ENCODE data around the gene CLBA1.

The CLBA1 gene

DNA sequence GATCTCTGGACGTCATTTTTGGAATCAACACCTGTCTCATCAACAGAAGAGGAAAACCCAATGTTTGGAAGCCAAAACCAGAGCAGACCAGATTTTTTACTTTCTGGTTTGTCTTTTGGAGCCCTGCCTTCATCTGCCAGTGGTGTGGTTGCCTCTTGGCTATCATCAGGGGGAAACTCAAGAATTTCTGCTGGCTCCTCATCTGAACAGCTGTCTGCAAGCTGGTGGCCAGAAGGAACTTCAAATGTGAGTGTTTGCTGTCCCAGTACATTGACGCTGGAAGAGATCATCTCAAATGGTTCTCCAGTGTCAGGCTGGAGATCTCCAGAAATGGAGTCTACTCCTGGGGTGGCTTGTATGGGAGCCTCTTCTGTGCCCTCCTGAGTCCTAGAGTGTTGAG is 47.2 kb upstream of the CLBA1 start:
- no peak overlapping the region for H3K27ac Mint-ChIP-seq
- no peaks in the 10 kb centered on the region for H3K36me3 Mint-ChIP-seq (ENCODE audit: low read depth)
- H3K4me1 Mint-ChIP-seq = peaks cover 7% of the 10 kb centered on the region
- TF ChIP-seq CTCF (IDR thresholded peaks at IDR 0.05; ENCODE audit: unreplicated experiment in 3 of 3) = no peak
- H3K9me3 Mint-ChIP-seq = no peaks in the 10 kb centered on the region
- H3K27me3 Mint-ChIP-seq (ENCODE audit: low read depth) = peaks cover 47% of the 10 kb centered on the region
- no peak overlapping the region for H3K4me3 Mint-ChIP-seq

DNA sequence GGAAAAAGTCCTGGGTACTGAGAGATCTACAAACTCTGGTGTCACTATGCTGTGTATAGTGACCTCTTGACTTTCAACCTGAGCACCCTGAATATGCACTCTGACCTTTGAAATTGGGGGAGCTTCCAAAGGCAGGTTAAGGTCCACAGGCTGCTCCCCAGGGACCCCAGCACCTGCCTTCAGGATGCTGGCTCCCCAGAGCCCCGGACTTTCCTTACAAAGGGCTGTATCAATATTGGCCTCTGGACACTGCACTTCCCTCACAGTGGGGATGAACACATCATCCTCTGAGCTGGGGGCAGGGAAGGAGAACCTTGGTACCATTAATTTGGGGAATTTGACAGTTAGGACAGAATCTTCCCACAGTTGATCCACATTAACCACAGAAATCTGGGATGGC is 46.6 kb upstream of the CLBA1 start:
- Mint-ChIP-seq H3K27me3 (ENCODE audit: low read depth) (peaks cover 47% of the 10 kb centered on the region), H3K36me3 (ENCODE audit: low read depth) (no peaks in the 10 kb centered on the region), H3K4me1 (peaks cover 7% of the 10 kb centered on the region), H3K9me3 (no peaks in the 10 kb centered on the region), H3K27ac (no peak overlapping the region), H3K4me3 (no peak overlapping the region)
- TF ChIP-seq CTCF (IDR thresholded peaks at IDR 0.05; ENCODE audit: unreplicated experiment in 3 of 3) = no peak

GRCh38 chr14:104939666-104940410 is 45.8 kb upstream of the CLBA1 start:
- H3K27me3 Mint-ChIP-seq (ENCODE audit: low read depth) = peaks cover 38% of the 10 kb centered on the region
- TF ChIP-seq CTCF (IDR thresholded peaks at IDR 0.05; ENCODE audit: unreplicated experiment in 3 of 3) = no peak
- H3K9me3 Mint-ChIP-seq = no peaks in the 10 kb centered on the region
- no peak overlapping the region for H3K27ac Mint-ChIP-seq
- H3K4me3 Mint-ChIP-seq = no peak overlapping the region
- peaks cover 1% of the 10 kb centered on the region for H3K4me1 Mint-ChIP-seq
- H3K36me3 Mint-ChIP-seq (ENCODE audit: low read depth) = no peaks in the 10 kb centered on the region

- peak; percentile 11 to 26 (median 26) for TF ChIP-seq CTCF (IDR thresholded peaks at IDR 0.05; ENCODE audit: unreplicated experiment in 3 of 3)
- Mint-ChIP-seq H3K4me3 (no peak overlapping the region), H3K4me1 (no peaks in the 10 kb centered on the region), H3K9me3 (no peaks in the 10 kb centered on the region), H3K27me3 (ENCODE audit: low read depth) (peaks cover 30% of the 10 kb centered on the region), H3K36me3 (ENCODE audit: low read depth) (no peaks in the 10 kb centered on the region), H3K27ac (no peak overlapping the region)
These were observed 45.0 kb upstream of the CLBA1 start for GRCh38 chr14:104940526-104941150.

- Mint-ChIP-seq H3K4me3 (no peak overlapping the region), H3K27ac (no peak overlapping the region), H3K9me3 (no peaks in the 10 kb centered on the region), H3K27me3 (ENCODE audit: low read depth) (peaks cover 30% of the 10 kb centered on the region), H3K36me3 (ENCODE audit: low read depth) (no peaks in the 10 kb centered on the region), H3K4me1 (no peaks in the 10 kb centered on the region)
- no peak for TF ChIP-seq CTCF (IDR thresholded peaks at IDR 0.05; ENCODE audit: unreplicated experiment in 3 of 3)
These were observed 43.9 kb upstream of the CLBA1 start for GRCh38 chr14:104941508-104942365.
